NCI-H1930 (cell line): ENCODE data around the gene SNX5.

Experiments used
- DNase-seq, 2 experiments: peaks; one replicate each; lab custom pipeline; 2025; lab: John Stamatoyannopoulos, UW

The SNX5 gene

GRCh38 chr20:17916433-17916891 lies 52.1 kb downstream of the SNX5 start:
- no peak for DNase-seq

GRCh38 chr20:17914957-17915356 lies 53.6 kb downstream of the SNX5 start:
- DNase-seq, result no peak

GRCh38 chr20:17912916-17913315 lies 55.7 kb downstream of the SNX5 start:
- DNase-seq, result no peak

- no peak for DNase-seq
These were observed 56.7 kb downstream of the SNX5 start for GRCh38 chr20:17911927-17912326.

- no peak for DNase-seq
These were observed 57.7 kb downstream of the SNX5 start for GRCh38 chr20:17910828-17911294.

DNA sequence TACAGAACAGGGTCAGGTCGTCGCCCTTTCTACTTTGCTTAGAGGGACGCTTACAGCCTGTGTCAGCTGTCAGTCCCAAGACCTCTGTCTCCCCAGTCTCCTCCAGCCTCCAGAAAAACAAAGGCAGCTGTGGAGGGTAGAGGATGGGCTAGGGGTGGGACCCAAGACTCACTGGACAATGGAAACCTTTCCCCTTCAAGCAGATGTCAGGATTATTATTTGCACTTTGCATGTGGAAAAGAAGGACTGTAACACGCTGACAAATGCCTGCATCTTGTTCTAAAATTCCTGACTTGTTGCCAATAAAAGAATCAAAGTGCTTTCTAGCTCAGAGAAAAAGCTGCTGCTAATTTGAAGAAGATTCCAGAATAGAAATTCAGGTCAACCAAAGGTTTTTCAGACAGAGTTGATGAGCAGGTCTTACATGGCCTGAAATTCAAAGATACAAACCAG lies 58.7 kb downstream of the SNX5 start:
- DNase-seq, result no peak

DNA sequence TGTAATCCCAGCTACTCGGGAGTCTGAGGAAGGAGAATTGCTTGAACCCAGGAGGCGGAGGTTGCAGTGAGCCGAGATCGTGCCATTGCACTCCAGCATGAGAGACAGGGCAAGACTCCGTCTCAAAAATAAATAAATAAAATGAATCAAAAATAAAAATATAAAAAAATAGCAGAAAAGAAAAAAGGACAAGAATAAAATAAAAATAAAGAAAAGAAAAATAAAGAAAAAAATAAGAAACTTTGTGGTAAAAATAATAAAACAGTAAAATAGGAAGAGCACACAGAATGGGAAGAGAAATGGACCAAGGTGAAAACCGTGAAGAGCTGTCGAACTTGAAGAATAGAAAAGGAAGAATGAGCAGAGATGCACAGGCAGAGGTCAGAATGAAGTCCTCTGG lies 63.0 kb downstream of the SNX5 start:
- no peak for DNase-seq

DNA sequence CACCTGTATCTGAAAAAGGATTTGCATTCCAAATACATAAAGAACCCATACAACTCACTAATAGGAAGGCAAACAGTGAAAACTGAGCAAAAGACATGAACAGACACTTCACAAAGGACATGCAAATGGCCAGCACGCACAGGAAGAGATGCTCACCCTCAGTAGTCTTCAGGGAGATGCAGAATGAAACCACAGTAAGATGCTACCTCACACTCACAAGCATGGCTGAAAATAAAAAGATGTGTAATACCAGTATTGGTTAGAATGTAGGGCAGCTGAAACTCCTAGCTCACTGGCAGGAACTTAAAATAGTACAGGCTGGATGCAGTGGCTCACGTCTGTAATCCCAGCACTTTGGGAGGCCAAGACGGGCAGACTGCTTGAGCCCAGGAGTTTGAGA lies 64.6 kb downstream of the SNX5 start:
- no peak for DNase-seq

GRCh38 chr20:17902531-17903083 lies 66.0 kb downstream of the SNX5 start:
- no peak for DNase-seq

GRCh38 chr20:17901971-17902370 lies 66.6 kb downstream of the SNX5 start:
- DNase-seq, result no peak

GRCh38 chr20:17898548-17898994 lies 70.0 kb downstream of the SNX5 start:
- DNase-seq, result peak; percentile 10 to 12

DNA sequence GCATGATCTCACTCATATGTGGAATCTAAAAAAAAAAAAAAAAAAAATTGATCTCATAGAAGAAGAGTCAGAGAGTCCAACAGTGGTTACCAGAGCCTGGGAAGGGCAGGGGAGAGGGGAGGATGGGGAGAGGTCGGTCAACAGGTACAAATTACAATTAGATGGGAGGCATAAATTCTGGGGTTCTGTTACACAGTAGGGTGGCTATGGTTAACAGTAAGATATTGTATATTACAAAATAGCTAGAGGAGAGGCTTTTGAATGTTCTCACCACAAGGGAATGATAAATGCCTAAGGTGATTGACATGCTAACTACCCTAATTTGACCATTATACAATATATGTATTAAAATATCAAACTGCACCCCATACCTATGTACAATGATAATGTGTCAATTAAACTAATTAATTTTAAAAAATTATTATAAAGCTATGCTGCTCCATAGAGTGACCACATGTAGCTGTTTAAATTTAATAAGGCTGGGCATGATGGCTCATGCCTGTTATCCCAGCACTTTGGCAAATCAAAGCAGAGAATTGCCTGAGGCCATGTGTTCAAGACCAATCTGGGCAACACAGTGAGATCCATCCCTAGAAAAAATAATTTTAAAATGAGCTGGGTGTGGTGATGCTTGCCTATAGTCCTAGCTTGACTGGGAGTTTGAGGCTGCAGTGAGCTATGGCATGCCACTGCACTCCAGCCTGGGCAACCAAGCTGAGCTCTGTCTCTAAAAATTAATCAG lies 70.9 kb downstream of the SNX5 start:
- no peak for DNase-seq

DNA sequence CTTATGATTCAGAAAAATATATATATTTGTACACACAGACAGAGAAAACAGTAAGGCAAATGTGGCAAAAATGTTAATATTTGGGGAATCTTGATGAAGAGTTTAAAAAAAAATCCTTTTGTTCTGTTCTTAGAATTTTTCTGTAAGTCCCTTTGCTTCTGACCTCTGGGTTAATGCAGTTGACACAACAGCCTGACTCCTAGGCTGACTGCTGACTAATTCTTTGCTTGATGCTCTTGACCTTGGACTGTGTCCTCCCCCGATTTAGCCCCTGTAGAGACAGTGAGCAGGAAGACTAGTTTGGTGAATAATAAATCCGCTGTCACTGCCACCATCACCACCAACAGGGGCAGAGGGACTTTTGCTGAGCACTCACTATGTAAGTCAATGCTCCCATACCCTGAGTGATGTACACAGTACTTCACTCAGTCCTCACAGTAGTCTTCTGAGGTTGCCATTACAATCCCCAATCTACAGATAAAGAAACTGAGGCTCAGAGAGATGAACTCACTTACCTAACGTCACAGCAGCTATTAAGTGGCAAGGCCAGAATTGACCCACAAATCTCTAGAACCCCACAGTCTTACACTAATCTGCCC lies 71.7 kb downstream of the SNX5 start:
- no peak for DNase-seq

DNA sequence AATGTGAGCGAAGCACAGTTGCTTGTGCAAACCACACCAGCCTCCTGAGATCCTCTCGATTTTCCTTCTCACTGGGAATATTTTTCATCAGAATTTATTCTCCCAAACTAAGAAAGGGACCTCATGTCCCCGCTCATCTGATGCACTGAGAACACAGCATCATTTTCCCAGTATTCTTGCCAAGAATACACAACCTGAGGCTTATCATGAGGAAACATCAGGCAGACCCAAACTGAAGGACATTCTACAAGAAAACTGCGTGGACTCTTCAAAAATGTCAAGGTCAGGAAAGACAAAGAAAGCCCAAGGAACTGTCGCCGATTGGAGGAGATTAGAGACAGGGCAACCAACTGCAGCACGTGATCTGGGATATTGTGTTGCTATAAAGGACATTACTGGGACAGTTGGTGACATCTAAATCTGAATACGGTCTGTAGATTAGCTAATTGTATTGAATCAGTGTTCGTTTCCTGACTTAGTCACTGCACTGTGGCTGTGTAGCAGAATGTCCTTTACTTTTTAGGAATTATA lies 72.3 kb downstream of the SNX5 start:
- no peak for DNase-seq

DNA sequence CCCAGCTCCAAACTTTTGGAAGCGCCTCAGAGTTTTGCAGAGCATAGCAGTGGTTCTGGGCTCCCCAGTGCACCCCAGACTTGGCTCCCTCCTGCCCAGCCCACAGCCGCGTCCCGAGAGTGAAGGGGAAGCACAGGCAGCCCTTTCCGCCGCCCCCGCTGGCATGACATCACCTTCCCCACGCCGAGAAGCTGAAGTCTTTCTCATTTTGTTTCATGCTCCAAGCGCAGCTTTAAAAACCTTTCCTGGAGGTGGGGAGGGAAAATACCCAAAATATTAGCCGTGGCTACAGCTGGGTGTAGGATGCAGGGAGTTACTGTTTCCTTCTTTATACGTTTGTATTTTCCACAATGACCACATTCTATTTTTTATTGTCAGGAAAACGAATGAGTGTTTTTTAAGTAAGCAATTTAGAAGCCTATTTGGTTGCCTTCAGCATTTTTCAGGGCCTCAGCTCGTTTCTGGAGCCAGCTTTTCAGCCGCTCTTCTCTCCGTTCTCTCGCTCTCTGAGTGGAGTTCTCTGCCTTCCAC lies 72.9 kb downstream of the SNX5 start:
- no peak for DNase-seq

- DNase-seq, result no peak
These were observed 75.1 kb downstream of the SNX5 start for GRCh38 chr20:17893445-17893844.

DNA sequence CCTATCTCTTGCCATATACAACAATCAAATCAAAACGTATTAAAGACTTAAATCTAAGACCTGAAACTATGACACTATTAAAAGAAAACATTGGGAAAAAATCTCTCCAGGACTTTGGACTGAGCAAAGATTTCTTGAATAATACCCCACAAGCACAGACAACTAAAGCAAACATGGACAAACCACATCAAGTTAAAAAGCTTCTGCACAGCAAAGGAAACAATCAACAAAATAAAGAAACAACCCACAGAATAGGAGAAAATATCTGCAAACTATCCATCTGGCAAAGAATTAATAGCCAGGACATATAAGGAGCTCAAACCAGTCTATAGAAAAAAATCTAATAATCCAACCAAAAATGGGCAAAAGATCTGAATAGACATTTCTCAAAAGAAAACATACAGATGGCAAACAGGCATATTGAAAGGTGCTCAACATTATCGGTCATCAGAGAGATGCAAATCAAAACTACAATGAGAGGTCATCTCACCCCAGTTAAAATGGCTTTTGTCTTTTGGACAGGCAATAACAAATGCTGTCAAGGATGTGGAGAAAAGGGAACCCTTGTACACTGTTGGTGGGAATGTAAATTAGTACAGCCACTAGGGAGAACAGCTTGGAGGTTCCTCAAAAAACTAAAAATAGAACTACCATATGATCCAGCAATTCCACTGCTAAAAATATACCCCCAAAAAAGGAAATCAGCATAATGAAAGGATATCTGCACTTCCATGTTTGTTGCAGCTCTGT lies 76.2 kb downstream of the SNX5 start:
- no peak for DNase-seq
